ACC112 (cell line): ENCODE measurements around the gene WDR86.
A peak's percentile ranks its signal among the peaks of the same experiment; 100 is the strongest.

Experiments
- H2AFZ ChIP-seq: fragments of 200-600 bp; sonication (generic); one replicate; pipeline ENCODE4 v1.6.0; 2017; ENCODE audit warnings: antibody characterized with exemption, low read length; ENCODE audit not compliant: unreplicated experiment
- H3K27ac ChIP-seq: fragments of 200-600 bp; sonication (generic); 2 replicates; pipeline ENCODE4 v1.5.1; 2014; ENCODE audit warnings: low read depth, mild to moderate bottlenecking, antibody characterized with exemption, low read length, moderate library complexity
- H3K27me3 ChIP-seq: fragments of 200-600 bp; sonication (generic); 2 replicates; pipeline ENCODE4 v1.6.1; 2014; ENCODE audit warnings: mild to moderate bottlenecking, antibody characterized with exemption, low read length, moderate library complexity, mixed read lengths; ENCODE audit not compliant: insufficient read depth
- H3K36me3 ChIP-seq: fragments of 200-600 bp; sonication (generic); 2 replicates; pipeline ENCODE4 v1.6.1; 2016; ENCODE audit warnings: mild to moderate bottlenecking, antibody characterized with exemption, low read length, moderate library complexity, mixed read lengths; ENCODE audit not compliant: insufficient read depth
- H3K4me1 ChIP-seq: fragments of 200-600 bp; sonication (generic); one replicate; pipeline ENCODE4 v1.6.1; 2016; ENCODE audit warnings: low read length, mixed read lengths; ENCODE audit not compliant: insufficient read depth, unreplicated experiment, control insufficient read depth
- H3K4me3 ChIP-seq: fragments of 200-600 bp; sonication (generic); 2 replicates; pipeline ENCODE4 v1.5.1; 2014; ENCODE audit warnings: mild to moderate bottlenecking, low read depth, low read length
- H3K79me2 ChIP-seq: fragments of 200-600 bp; sonication (generic); one replicate; pipeline ENCODE4 v1.6.0; 2016; ENCODE audit warnings: low read length; ENCODE audit not compliant: control insufficient read depth, unreplicated experiment, insufficient read depth

The WDR86 gene, protein sequence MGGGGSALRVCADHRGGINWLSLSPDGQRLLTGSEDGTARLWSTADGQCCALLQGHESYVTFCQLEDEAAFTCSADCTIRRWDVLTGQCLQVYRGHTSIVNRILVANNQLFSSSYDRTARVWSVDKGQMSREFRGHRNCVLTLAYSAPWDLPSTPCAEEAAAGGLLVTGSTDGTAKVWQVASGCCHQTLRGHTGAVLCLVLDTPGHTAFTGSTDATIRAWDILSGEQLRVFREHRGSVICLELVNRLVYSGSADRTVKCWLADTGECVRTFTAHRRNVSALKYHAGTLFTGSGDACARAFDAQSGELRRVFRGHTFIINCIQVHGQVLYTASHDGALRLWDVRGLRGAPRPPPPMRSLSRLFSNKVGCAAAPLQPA

DNA sequence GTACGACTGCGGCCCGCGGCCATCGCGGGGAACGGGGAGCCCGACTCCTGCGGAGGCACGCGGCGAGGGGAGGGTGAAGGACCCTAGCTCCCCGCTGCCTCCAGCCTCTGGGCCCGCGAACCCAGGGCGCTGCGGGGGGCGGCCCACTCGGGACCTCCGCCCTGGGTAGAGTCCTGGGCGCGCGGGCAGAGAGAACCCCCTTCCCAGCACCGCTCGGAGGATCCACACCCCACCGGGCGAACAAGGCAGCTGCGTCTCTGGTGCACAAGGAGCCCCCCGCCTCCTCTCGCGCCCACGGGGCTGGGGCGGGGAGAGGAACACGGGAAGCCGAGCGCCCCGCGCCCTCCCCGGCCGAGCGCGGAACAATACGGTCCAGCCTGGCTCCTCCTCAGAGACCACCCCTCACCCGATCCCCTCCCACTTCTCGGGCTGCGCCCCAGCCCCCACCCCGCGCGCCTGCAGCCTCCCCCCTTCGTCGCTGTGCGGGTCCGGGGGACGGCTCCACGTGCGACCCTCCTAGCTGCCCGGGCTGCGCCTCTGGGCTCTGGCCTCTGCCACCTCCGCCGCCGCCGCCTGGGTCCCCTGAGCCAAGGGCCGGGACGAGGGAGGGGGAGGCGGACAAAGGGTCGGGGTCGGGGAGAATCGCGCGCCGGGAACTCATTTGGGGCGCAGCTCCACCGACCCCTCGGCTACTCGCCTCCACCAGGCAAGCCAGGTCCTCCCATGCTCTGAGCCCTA is at the start of gene WDR86:
Gene WDR86 (minus strand): TSS at position 372 of the 738 bp plus-strand sequence. CDS start 449 bp downstream, outside the sequence.
- Histone ChIP-seq H3K4me3 (peak within 1 kb of the TSS; percentile 69), H3K27ac (no peak within 1 kb of the TSS), H3K79me2 (no peaks in the 10 kb centered on the region), H3K4me1 (peaks cover 3% of the 10 kb centered on the region), H3K27me3 (peaks cover 58% of the 10 kb centered on the region), H2AFZ (no peak within 1 kb of the TSS), H3K36me3 (no peaks in the 10 kb centered on the region)

DNA sequence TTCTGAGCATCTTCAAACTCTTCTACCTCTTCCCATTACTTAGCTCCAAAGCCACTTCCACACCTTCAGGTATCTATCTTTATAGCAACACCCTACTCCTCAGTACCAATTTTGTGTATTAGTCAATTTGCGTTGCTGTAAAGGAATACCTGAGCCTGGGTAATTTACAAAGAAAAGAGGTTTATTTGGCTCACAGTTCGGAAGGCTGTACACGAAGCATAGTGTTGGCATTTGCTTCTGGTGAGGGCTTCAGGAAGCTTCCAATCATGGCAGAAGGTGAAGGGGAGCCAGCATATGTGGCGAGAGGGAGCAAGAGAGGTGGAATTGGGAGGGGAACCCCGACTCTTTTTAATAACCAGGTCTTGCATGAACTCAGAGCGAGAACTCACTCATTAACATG is 47.7 kb upstream of the WDR86 start:
- no peak overlapping the region for H3K27ac ChIP-seq

DNA sequence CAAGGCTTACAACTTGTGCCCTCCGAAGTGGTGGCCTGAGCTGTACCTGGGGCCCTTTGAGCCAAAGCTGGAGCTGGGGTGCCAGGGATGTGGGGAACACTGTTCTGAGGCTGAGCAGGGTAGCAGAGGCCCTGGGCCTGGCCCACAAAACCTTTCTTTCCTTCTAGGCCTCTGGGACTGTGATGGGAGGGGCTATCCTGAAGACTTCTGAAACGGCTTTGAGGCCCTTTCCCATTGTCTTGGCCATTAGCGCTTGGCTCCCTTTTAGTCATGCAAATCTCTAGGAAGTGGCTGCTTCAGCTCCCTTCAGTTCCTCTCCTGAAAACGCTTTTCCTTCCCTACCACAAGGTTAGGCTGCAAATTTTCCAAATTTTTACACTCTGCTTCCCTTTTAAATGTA is 46.9 kb upstream of the WDR86 start:
- Histone ChIP-seq H3K27me3 (no peaks in the 10 kb centered on the region), H3K79me2 (no peaks in the 10 kb centered on the region), H3K27ac (no peak overlapping the region), H3K4me3 (no peak overlapping the region), H2AFZ (no peak overlapping the region), H3K36me3 (no peaks in the 10 kb centered on the region), H3K4me1 (peaks cover 18% of the 10 kb centered on the region)

More for the DNA sequence above, 47.7 kb upstream of the WDR86 start:
- peaks cover 18% of the 10 kb centered on the region for H3K4me1 ChIP-seq
- no peak overlapping the region for H3K4me3 ChIP-seq
- H2AFZ ChIP-seq = no peak overlapping the region
- H3K36me3 ChIP-seq = no peaks in the 10 kb centered on the region
- no peaks in the 10 kb centered on the region for H3K27me3 ChIP-seq
- H3K79me2 ChIP-seq = no peaks in the 10 kb centered on the region

DNA sequence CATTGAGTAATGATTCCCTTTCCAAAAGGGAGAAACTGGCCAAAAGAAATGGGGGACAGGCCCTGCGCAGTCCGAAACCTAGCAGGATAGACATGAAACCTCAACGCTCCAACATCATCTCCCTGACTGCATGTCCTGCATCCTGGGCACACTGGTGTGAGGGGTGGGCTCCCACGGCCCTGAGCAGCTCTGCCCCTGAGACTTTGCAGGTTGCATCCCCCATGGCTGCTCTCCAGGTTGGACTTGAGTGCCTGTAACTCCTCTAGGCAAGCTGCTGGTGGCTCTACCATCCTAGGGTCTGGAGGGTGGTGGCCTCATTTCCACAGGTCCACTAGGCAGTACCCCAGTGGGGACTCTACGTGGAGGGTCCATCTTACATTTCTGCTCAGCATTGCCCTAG is 46.4 kb upstream of the WDR86 start:
- no peaks in the 10 kb centered on the region for H3K27me3 ChIP-seq
- no peak overlapping the region for H3K27ac ChIP-seq
- H2AFZ ChIP-seq = no peak overlapping the region
- no peak overlapping the region for H3K4me3 ChIP-seq
- H3K36me3 ChIP-seq = no peaks in the 10 kb centered on the region
- H3K4me1 ChIP-seq = peaks cover 18% of the 10 kb centered on the region
- H3K79me2 ChIP-seq = no peaks in the 10 kb centered on the region

DNA sequence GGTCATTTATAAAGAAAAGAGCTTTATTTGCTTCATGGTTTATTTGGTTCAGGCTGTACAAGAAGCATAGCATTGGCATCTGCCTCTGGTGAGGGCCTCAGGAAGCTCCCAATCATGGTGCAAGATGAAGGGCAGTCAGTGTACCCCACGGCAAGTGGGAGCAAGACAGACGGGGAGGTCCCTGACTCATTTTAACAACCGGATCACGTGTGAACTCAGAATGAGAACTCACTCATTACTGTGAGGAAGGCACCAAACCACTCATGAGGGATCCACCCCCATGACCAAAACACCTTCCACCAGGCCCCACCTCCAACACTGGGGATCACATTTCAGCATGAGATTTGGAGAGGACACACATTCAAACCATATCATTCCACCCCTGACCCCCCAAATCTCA is 45.9 kb upstream of the WDR86 start:
- Histone ChIP-seq H3K4me1 (peaks cover 16% of the 10 kb centered on the region), H2AFZ (no peak overlapping the region), H3K79me2 (no peaks in the 10 kb centered on the region), H3K27me3 (no peaks in the 10 kb centered on the region), H3K36me3 (no peaks in the 10 kb centered on the region), H3K4me3 (no peak overlapping the region), H3K27ac (no peak overlapping the region)

DNA sequence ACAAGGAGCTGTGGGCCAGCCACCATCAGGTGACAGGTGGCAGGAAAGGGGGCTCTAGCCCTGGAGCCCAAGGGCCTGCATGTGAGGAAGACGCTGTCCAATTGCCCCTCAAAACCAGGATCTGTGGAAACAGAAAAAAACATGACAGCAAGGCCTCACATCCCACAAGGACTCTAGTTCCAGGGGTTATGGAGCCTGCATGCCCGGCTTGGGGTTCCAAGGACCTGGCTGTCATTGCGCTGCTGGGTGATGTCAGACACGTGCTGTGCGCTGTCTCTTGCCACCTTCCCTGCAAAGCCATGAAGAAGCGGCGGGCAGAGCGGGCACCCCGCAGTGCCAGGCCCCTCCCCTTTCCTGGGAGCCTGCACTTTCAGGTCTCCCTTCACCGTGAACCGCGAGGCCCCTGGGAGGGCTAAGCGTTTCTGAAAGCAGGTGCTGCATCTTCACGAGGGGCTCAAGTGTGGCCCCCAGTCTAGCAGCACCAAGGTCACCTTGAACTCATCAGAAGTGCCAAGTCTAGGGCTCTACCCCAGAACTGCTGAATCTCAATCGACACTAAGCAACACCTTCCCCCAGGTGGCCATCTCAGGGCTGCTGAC is 45.2 kb upstream of the WDR86 start:
- H2AFZ ChIP-seq = no peak overlapping the region
- no peak overlapping the region for H3K4me3 ChIP-seq
- no peaks in the 10 kb centered on the region for H3K79me2 ChIP-seq

DNA sequence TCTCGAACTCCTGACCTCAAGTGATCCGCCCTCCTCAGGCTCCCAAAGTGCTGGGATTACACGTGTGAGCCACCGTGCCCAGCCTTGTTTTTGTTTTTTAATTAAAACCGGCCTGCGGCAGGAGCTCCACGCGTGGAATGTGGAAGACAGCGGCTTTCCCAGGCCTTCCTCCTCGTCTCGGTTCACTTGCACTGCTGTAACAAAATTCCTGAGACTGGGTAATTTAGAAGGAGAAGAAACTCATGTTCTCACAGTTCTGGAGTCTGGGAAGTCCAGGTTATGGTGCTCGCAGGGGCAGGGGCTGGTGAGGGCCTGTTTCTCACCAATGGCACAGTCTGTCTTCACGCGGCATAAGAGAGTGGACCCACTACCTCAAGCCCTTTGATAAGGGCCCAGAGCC is 44.5 kb upstream of the WDR86 start:
- Histone ChIP-seq H3K36me3 (no peaks in the 10 kb centered on the region), H3K4me1 (peaks cover 3% of the 10 kb centered on the region), H3K27ac (no peak overlapping the region), H3K79me2 (no peaks in the 10 kb centered on the region), H2AFZ (no peak overlapping the region), H3K4me3 (no peak overlapping the region), H3K27me3 (no peaks in the 10 kb centered on the region)

More for the DNA sequence above, 45.2 kb upstream of the WDR86 start:
- no peaks in the 10 kb centered on the region for H3K27me3 ChIP-seq
- no peak overlapping the region for H3K27ac ChIP-seq
- H3K4me1 ChIP-seq = peaks cover 9% of the 10 kb centered on the region
- H3K36me3 ChIP-seq = no peaks in the 10 kb centered on the region

DNA sequence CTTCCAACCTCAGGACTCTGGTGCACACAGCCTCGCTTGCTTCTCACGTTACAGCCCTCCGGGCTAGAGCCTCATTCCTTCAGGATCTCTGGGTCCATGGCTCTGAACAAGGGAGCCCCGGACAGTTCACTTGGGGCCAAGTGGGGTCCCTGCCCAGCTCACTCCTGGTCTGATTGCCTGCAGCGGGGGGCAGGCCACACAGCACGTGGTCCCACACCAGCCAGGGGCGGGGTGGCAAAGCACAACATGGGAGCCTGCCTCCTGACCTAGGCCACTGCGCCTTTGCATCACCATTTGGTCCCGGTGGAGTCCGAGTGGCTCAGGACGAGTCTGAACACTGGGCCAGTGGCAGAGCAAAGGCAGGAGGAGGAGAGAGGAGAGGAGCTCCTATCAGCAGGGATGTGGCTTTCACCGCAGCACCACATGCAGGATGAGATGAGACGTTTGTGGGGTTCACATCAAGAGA is 43.5 kb upstream of the WDR86 start:
- Histone ChIP-seq H3K4me3 (no peak overlapping the region), H3K27me3 (no peaks in the 10 kb centered on the region), H3K4me1 (no peaks in the 10 kb centered on the region), H2AFZ (no peak overlapping the region), H3K36me3 (no peaks in the 10 kb centered on the region), H3K79me2 (no peaks in the 10 kb centered on the region), H3K27ac (no peak overlapping the region)

DNA sequence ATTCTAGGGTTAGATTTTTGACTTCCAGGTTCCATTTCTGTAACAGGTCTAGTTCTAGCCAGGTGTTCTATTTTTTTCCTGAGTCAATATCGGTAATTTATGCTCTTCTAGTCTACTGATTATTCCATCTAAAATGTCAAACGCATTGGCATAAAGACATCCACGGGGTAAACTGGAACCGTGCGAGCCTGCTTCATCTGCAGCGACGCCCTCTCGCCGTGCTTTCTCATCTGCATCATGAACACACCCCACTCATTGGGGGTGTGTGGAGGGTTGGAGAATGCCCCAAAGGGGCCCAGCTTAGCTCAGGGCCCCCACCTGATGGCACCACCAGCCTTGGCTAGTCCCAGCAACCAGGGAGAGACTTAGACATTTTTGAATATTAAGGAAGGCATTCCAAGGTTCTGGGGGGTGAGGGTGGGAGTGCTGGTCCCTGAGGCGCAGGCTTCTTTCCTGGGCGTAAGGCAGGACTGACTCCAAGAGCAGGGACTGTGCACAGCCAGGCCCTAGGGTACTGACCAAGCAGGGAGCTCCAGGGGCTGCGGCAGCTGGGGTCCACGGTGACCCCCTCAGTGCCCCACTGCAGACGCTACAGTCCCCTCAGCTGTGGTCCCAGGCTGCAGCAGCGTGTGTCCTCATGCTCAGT is 43.0 kb upstream of the WDR86 start:
- Histone ChIP-seq H3K27ac (no peak overlapping the region), H3K27me3 (no peaks in the 10 kb centered on the region), H3K36me3 (no peaks in the 10 kb centered on the region), H3K4me3 (no peak overlapping the region), H3K4me1 (no peaks in the 10 kb centered on the region), H2AFZ (no peak overlapping the region), H3K79me2 (no peaks in the 10 kb centered on the region)
